HG03066 (cell line): ENCODE data around the gene MCC.

ENCODE experiments used
- ATAC-seq: cut with Tn5 transposase; IDR thresholded peaks from one replicate; pipeline ENCODE4 v1.9.1; 2021; ENCODE audit warnings: low read depth; ENCODE audit not compliant: unreplicated experiment

The MCC gene

DNA sequence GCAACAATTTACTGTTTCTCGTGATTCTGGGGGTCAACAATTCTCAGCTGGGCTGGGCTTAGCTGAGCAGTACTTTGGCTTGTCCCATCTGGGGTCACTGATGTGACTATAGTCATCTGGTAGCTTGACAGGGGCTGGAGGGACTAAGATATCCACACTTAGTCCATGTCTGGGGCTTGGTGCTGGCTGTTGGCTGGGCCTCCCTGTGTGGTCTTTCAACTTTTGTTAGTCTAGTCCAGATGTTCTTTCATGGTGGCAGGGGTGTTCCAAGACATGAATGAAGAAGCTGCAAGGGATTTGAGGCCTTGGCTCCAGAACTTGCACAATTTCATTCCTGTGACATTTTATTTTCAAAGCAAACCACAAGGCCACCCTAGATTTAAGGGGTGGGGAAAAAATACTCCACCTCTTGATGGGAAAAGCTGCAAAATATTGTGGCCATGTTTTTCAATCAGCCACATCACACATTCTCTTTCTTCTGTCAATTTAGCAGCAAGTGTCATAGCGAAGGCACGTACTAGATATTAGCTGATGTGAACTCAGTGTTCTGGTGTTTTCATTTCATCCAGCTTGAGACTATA lies 112.7 kb downstream of the MCC start:
- ATAC-seq = no peak

DNA sequence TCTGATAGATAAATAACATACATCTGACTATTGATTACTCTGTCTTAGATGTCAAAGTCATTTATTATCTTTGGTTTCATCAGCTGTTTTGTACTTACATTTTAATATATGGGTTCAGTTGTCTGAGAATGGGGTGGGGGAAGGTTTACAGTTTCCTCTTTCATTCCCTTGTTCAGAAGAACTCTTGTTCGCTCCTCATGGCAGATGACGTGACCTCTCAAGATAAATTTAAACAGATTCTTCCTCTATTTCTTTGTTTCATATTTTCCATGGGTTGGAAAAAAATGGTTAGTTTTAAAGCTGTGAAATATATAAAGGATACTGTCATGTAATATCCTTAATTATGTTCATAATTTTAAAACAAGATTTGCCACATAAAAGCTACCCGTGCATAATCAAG lies 114.8 kb downstream of the MCC start:
- ATAC-seq = no peak

DNA sequence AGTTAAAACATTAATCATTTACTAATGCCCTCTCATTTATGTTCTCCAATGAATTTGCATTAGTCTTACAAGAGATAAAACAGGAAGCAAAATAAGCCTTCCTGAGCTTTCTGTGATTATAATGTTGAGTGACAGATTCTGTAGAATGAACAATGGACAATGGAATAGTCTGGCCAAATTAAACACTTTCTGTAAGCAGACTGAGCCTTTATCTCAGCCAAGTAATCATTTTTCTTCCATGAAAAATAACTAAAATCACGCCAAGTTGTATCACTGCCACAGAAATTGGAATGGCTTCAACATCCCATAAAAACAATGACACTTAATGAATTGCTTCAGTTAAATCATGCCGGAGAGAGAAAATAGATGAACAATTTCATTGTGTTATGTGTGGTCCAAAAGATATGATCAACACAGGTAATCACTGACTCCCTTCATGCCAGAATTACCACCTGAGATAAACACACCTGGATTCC lies 116.5 kb downstream of the MCC start:
- ATAC-seq = no peak

- ATAC-seq = no peak
Observed at GRCh38 chr5:113367586-113367985, 120.7 kb downstream of the MCC start.

DNA sequence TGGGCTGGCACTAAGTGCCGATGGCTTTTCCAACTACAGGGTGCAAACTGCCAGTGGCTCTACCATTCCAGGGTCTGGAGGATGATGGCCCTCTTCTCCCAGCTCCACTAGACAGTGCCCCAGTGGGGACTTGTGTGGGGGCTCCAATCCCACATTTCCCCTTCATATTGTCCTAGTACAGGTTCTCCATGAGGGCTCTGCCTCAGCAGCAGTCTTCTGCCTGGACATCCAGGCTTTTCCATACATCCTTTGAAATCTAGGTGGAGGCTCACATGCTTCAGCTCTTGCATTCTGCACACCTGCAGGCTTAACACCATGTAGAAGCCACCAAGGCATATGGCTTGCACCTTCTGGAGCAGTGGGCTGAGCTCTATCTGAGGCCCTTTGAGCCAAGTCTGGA lies 123.8 kb downstream of the MCC start:
- ATAC-seq = no peak

GRCh38 chr5:113361701-113362100 lies 126.6 kb downstream of the MCC start:
- ATAC-seq = no peak

GRCh38 chr5:113359419-113359818 lies 128.8 kb downstream of the MCC start:
- no peak for ATAC-seq

DNA sequence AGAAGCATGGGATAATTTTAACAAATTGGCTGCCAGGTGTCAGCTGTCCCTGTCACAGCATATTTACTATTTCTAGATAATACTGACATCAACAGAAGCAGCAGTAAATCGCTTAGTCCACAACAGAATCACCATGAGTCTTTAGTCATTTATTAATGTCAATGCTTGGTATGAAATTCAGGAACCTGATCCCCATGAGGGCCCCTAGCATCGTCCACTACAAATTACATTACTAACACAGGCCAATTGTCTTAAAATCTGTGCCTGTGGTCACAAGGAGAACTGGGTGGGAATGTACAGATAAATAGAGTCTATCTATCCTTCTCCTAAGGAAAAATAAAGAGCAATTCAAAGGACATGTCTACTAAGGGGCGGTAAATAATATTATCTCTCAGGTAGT lies 129.6 kb downstream of the MCC start:
- no peak for ATAC-seq

GRCh38 chr5:113357696-113358476 lies 130.4 kb downstream of the MCC start:
- ATAC-seq = no peak

GRCh38 chr5:113356487-113356886 lies 131.8 kb downstream of the MCC start:
- no peak for ATAC-seq

GRCh38 chr5:113354055-113354454 lies 134.2 kb downstream of the MCC start:
- no peak for ATAC-seq

- no peak for ATAC-seq
Observed at GRCh38 chr5:113347572-113347971, 140.7 kb downstream of the MCC start.

DNA sequence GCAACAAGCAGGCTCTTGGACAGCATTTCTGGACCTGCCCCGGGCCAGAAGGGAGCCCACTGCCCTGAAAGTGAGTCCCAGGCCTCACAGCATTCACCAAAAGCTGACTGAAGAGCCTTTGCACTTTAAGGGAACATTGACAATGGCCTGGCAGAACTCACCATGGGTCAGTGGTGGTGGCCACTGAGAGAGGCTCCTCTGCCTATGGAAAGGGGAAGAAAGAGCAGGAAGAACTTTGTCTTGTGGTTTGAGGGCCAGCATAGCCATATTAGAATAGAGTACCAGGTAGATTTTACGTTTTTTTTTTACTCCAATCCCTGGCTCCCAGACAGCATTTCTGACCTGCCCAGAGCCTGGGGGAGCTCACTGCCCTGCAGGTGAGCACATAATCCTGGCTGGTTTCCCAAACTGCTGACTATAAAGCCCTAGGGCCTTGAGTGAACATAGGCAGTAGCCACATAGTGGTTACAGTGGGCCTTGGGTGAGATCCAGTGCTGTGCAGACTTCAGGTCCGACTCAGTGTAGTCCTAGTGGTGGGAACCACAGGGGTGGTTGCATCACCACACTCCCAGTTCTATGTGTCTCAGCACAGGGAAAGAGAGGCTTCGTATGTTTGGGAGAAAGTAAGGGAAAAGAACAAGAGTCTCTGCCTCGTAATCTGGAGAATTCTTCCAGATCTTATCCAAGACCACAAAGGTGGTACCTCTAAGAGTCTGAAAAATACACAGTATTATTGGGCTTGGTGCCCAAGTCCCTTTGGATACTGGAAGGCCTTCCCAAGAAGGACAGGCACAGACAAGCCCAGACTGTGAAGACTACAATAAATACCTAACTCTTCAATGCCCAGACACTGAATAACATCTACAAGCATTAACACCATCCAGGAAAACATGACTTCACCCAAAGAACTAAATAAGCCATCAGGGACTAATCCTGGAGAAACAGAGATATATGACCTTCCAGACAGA lies 143.0 kb downstream of the MCC start:
- ATAC-seq = no peak

GRCh38 chr5:113343343-113343742 lies 144.9 kb downstream of the MCC start:
- no peak for ATAC-seq

DNA sequence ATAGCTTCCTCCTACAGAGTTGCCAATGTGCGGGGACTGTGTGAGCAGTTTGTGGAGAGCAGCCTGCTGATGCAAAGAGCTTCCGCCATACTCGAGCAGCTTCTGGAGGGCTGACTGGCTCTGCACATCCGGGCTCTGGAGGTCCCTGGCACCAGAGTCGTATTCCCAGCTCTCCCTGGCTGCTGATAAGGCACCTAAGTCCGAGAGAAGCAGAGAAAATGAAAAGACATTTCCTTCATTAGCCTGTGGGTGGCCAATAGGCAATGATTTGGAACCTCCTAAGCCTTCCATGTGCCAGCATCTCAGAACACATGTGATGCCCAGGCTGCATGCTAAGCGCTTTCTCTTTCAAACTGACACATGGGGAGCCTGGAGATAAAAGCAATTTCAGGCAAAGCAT lies 147.7 kb downstream of the MCC start:
- ATAC-seq = no peak

DNA sequence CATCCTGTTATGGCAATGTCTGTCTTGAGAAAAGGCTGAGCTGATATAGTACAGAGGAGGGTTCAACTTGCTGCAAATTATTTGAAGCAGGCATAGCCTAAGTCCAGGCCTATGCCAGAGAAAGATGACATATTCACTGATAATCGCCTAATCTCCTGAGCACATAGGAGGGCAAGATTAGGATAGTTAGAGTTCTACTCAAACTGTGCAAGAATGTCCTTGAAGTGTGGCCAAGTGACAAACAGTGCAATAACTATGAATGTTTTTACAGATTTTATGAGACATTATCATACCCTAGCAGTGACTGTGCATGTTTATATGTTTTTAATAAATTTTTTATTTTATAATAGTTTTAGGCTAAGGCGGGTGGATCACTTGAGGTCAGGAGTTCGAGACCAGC lies 149.6 kb downstream of the MCC start:
- ATAC-seq = no peak

DNA sequence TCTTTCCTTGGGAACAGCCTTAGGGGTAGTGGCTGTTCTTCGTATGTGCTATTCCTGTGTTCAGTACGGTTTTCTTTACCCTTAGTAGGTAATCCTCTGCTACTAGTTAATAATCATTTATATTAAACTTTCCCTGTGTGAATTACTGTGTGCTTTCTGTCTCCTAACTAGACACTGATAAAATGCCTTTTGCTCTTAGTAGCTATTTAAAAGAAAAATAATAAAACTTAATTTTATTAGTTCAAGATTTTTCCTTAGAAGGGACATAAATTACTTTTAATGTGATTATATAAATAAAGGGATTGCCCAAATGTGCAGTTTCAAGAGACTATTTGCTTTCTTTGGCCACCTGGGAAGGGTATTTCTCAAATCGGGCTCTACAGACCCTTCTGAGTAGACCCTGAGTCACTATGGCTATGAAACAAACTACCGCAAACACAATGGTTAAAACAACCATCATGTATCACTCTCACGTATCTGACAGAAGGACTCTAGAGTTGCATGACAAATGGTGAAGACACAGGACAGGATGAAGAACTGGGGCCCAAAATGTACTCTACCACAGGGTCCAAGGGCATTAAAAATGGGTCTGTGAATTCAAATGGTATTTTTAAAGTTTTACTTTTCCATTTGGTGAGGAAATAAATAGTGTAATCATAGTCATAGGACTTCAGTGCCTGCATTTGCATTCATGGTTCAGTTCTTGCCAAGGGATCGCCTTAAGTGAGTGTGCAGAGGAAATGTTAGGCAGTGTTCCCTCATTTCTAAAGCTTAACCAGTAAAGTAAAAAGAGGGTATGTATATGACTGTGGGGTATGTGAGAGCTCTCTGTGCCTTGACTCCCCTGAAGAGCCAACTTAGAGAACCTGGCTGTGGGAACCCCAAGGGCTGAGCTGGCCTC lies 150.5 kb downstream of the MCC start:
- no peak for ATAC-seq

- ATAC-seq = no peak
Observed at GRCh38 chr5:113336975-113337374, 151.3 kb downstream of the MCC start.

DNA sequence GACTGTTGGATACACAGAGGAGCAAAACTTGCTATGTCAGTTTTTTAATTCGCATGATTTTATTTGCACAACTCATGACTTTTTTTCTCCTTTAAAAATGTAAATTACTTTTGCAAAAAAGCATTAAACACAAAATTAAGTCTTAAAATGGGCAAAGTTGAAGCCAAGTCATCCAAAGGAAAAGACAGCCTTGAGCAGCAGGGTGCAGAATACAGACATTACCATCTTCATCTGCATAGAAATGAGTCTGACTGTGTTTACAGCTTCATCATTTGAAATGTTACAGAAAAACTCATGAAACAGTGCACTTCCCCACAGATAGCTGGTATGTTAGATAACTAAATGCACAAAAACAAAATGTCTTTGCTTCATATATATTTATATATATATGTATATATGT lies 154.8 kb downstream of the MCC start:
- no peak for ATAC-seq

DNA sequence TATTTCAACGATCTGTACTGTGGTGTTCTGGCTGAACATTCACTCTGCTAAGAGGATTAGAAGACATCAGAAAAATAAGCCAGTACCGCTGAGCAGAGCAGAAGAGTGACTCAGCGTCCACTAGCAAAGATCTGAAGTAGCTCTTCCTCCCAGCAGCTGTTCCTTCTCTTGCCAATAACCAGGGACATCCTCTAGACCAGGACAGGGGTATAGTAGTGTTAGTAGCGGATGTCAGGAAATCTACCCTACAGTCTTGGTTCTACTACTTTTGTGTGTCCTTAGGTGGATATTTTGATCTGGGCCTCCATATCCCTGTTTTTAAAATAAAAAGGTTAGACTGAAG lies 157.1 kb downstream of the MCC start:
- no peak for ATAC-seq
